KMS-11 (cell line): Measurements from ENCODE around the gene IL12RB2.

Experiments
- H2AFZ ChIP-seq: fragments of 200-600 bp; sonication (generic); 2 replicates; pipeline ENCODE4 v1.6.1; 2016; ENCODE audit warnings: antibody characterized with exemption, mixed run types, low read depth
- H3K27ac ChIP-seq: fragments of 200-600 bp; sonication (generic); 2 replicates; pipeline ENCODE4 v1.6.1; 2016; ENCODE audit warnings: mild to moderate bottlenecking, mixed run types
- H3K27me3 ChIP-seq: fragments of 200-600 bp; sonication (generic); 2 replicates; pipeline ENCODE4 v1.6.1; 2017; ENCODE audit warnings: mild to moderate bottlenecking, low read depth, mixed run types, moderate library complexity; ENCODE audit not compliant: insufficient read depth
- H3K36me3 ChIP-seq: fragments of 200-600 bp; sonication (generic); 2 replicates; pipeline ENCODE4 v1.6.1; 2017; ENCODE audit warnings: mild to moderate bottlenecking, mixed run types; ENCODE audit not compliant: insufficient read depth
- H3K4me1 ChIP-seq: fragments of 200-600 bp; sonication (generic); 2 replicates; pipeline ENCODE4 v1.6.1; 2016; ENCODE audit warnings: mild to moderate bottlenecking, low read depth, mixed run types; ENCODE audit not compliant: poor library complexity, severe bottlenecking
- H3K4me2 ChIP-seq: fragments of 200-600 bp; sonication (generic); 2 replicates; pipeline ENCODE4 v1.7.0; 2016; ENCODE audit warnings: mild to moderate bottlenecking, mixed run types
- H3K4me3 ChIP-seq: fragments of 200-600 bp; sonication (generic); IDR thresholded peaks from 2 replicates; pipeline ENCODE4 v1.6.1; 2017; ENCODE audit warnings: low read depth, low read length, mixed read lengths; ENCODE audit not compliant: insufficient read depth
- H3K79me2 ChIP-seq: fragments of 200-600 bp; sonication (generic); 2 replicates; pipeline ENCODE4 v1.6.1; 2016; ENCODE audit warnings: low read depth, mixed run types; ENCODE audit not compliant: insufficient read depth
- H3K9ac ChIP-seq: fragments of 200-600 bp; sonication (generic); 2 replicates; pipeline ENCODE4 v1.6.1; 2016; ENCODE audit warnings: mild to moderate bottlenecking, mixed run types
- H4K20me1 ChIP-seq: fragments of 200-600 bp; sonication (generic); 2 replicates; pipeline ENCODE4 v1.6.1; 2016; ENCODE audit warnings: mild to moderate bottlenecking, mixed run types; ENCODE audit not compliant: insufficient read depth
- CTCF ChIP-seq: fragments of 200-600 bp; sonication (generic); conservative IDR thresholded peaks from 2 replicates; pipeline ENCODE4 v1.6.1; 2017; ENCODE audit warnings: low read depth, mild to moderate bottlenecking, antibody characterized with exemption, low read length, moderate library complexity, mixed read lengths

IL12RB2 gene

GRCh38 chr1:67371043-67371442 lies 63.4 kb downstream of the IL12RB2 start:
- Histone ChIP-seq H3K27me3 (no peaks in the 10 kb centered on the region), H3K9ac (no peak overlapping the region), H3K4me3 (no peak overlapping the region), H3K4me2 (no peak overlapping the region), H3K36me3 (no peaks in the 10 kb centered on the region), H3K79me2 (no peaks in the 10 kb centered on the region), H3K27ac (no peak overlapping the region), H3K4me1 (no peaks in the 10 kb centered on the region), H2AFZ (no peak overlapping the region), H4K20me1 (no peaks in the 10 kb centered on the region)
- no peak for TF ChIP-seq CTCF

- H3K4me1 ChIP-seq = no peaks in the 10 kb centered on the region
- no peak overlapping the region for H2AFZ ChIP-seq
- no peaks in the 10 kb centered on the region for H4K20me1 ChIP-seq
- no peak overlapping the region for H3K9ac ChIP-seq
- H3K36me3 ChIP-seq = no peaks in the 10 kb centered on the region
- no peaks in the 10 kb centered on the region for H3K79me2 ChIP-seq
- no peak overlapping the region for H3K4me2 ChIP-seq
- no peak overlapping the region for H3K27ac ChIP-seq
- TF ChIP-seq CTCF = no peak
- H3K4me3 ChIP-seq = no peak overlapping the region
- no peaks in the 10 kb centered on the region for H3K27me3 ChIP-seq
Observed at GRCh38 chr1:67371681-67372080, 64.0 kb downstream of the IL12RB2 start.

GRCh38 chr1:67372136-67372535 lies 64.5 kb downstream of the IL12RB2 start:
- no peak overlapping the region for H3K4me2 ChIP-seq
- no peak overlapping the region for H2AFZ ChIP-seq
- H3K79me2 ChIP-seq = no peaks in the 10 kb centered on the region
- H3K27me3 ChIP-seq = no peaks in the 10 kb centered on the region
- no peak overlapping the region for H3K4me3 ChIP-seq
- no peak overlapping the region for H3K9ac ChIP-seq
- no peak overlapping the region for H3K27ac ChIP-seq
- H3K36me3 ChIP-seq = no peaks in the 10 kb centered on the region
- no peaks in the 10 kb centered on the region for H3K4me1 ChIP-seq
- no peaks in the 10 kb centered on the region for H4K20me1 ChIP-seq
- no peak for TF ChIP-seq CTCF

GRCh38 chr1:67372898-67373297 lies 65.2 kb downstream of the IL12RB2 start:
- H2AFZ ChIP-seq = no peak overlapping the region
- no peaks in the 10 kb centered on the region for H4K20me1 ChIP-seq
- no peak overlapping the region for H3K9ac ChIP-seq
- no peaks in the 10 kb centered on the region for H3K79me2 ChIP-seq
- H3K4me2 ChIP-seq = no peak overlapping the region
- H3K27ac ChIP-seq = no peak overlapping the region
- H3K4me1 ChIP-seq = peaks cover 4% of the 10 kb centered on the region
- H3K27me3 ChIP-seq = no peaks in the 10 kb centered on the region
- H3K36me3 ChIP-seq = no peaks in the 10 kb centered on the region
- TF ChIP-seq CTCF = no peak
- H3K4me3 ChIP-seq = no peak overlapping the region
